ENCODE results near the gene NEGR1. TPM values are rescaled to one million over a fixed set of nuclear protein-coding genes. Genes with fewer than 3 reads are reported as not detected.

Gene NEGR1
- total RNA-seq, 6 donors from 2014 or later, result 3.1 to 14.7 (median 8.9) TPM

DNA sequence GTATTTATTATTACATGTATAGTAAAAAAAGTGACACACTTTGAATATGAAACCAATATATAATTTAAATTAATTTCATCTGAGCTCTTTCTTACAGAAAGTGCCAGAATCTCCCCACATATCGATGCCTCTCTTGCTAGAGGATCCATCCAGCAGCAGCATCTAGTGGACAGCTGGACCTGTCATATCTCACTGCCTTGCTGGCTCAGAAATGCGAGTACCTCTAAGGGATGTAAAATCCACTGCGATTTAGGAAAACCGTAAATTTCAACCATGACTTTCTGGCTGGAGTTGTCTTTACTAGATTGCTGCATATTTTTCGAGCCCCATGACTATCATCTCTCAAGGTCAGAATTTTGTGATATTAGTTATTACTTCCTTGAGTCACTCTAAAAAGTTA is 333.8 kb downstream of the NEGR1 start:
- H3K27me3 ChIP-seq, result no peaks in the 10 kb centered on the region
- no peaks in the 10 kb centered on the region for H3K9me3 ChIP-seq
- H3K4me1 ChIP-seq, result no peaks in the 10 kb centered on the region
- H3K4me3 ChIP-seq, result no peak overlapping the region
- no peak overlapping the region for H3K27ac ChIP-seq
- DNase-seq, result no peak
- WGBS, 2 donors, result 91 to 92% methylated on average over 5 of the region's 5 CpGs
- TF ChIP-seq EP300 (IDR thresholded peaks at IDR 0.05) (no peak), POLR2A (IDR thresholded peaks at IDR 0.05) (no peak), POLR2AphosphoS5 (IDR thresholded peaks at IDR 0.05) (no peak)
- TF ChIP-seq, protein P1, sequence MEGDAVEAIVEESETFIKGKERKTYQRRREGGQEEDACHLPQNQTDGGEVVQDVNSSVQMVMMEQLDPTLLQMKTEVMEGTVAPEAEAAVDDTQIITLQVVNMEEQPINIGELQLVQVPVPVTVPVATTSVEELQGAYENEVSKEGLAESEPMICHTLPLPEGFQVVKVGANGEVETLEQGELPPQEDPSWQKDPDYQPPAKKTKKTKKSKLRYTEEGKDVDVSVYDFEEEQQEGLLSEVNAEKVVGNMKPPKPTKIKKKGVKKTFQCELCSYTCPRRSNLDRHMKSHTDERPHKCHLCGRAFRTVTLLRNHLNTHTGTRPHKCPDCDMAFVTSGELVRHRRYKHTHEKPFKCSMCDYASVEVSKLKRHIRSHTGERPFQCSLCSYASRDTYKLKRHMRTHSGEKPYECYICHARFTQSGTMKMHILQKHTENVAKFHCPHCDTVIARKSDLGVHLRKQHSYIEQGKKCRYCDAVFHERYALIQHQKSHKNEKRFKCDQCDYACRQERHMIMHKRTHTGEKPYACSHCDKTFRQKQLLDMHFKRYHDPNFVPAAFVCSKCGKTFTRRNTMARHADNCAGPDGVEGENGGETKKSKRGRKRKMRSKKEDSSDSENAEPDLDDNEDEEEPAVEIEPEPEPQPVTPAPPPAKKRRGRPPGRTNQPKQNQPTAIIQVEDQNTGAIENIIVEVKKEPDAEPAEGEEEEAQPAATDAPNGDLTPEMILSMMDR (IDR thresholded peaks at IDR 0.05), result no peak
- no peak for ATAC-seq (ENCODE audit: low FRiP score in 2 of 2)
- H3K36me3 ChIP-seq, result no peaks in the 10 kb centered on the region

DNA sequence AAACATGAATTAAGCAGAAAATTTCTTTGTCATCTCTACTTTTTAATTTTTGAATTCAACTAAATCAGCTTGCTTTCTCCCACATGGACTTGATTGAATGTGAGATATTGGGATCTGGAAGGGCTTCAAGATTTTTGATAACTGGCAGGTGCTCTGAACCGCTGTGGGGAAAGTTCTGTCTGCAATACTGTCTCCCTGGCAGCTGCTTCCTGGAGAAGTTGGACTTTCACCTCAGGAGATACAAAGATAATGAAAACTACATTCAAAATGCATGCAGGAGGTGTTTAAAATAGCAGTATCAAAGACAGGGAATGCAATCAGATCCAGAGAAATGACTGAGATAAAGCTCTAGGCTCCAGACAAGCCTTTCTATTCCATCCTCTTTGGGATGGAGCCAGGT is 338.3 kb downstream of the NEGR1 start:
- Histone ChIP-seq H3K27me3 (no peaks in the 10 kb centered on the region), H3K9me3 (no peaks in the 10 kb centered on the region), H3K36me3 (no peaks in the 10 kb centered on the region), H3K4me3 (no peak overlapping the region), H3K27ac (no peak overlapping the region), H3K4me1 (no peaks in the 10 kb centered on the region)
- DNase-seq (no peak), ATAC-seq (ENCODE audit: low FRiP score in 2 of 2) (no peak)
- 34 to 53% methylated on average over 1 of the region's 1 CpG for WGBS, 2 donors
- TF ChIP-seq EP300 (IDR thresholded peaks at IDR 0.05), result no peak

DNA sequence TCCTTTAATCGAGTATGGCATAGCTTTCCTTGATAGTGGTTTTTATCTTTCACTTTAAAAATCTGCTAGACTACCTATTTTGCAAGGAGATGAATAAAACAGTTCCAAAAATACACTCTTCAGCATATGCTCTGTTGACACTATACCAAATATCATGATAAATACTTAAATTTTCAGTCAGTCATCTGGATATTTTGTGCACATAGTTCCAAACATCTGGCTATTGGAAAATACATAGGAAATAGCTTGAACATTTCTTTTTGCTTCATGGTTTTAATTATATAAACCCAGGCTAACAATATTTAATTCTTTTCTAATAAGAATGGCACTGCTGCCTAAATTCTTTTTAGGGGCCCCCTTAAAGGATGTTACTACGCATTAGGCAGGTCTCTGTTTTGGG is 342.1 kb downstream of the NEGR1 start:
- no peak for DNase-seq
- no peak overlapping the region for H3K4me3 ChIP-seq
- H3K4me1 ChIP-seq, result no peaks in the 10 kb centered on the region
- no peak for ATAC-seq (ENCODE audit: low FRiP score in 2 of 2)
- TF ChIP-seq POLR2A (IDR thresholded peaks at IDR 0.05), result no peak
- no peak for TF ChIP-seq EP300 (IDR thresholded peaks at IDR 0.05)
- TF ChIP-seq, protein P1 (IDR thresholded peaks at IDR 0.05), result no peak
- no peak for TF ChIP-seq POLR2AphosphoS5 (IDR thresholded peaks at IDR 0.05)
- no peaks in the 10 kb centered on the region for H3K36me3 ChIP-seq
- H3K9me3 ChIP-seq, result no peaks in the 10 kb centered on the region
- H3K27ac ChIP-seq, result no peak overlapping the region
- 89 to 94% methylated on average over 2 of the region's 2 CpGs for WGBS, 2 donors
- H3K27me3 ChIP-seq, result no peaks in the 10 kb centered on the region

DNA sequence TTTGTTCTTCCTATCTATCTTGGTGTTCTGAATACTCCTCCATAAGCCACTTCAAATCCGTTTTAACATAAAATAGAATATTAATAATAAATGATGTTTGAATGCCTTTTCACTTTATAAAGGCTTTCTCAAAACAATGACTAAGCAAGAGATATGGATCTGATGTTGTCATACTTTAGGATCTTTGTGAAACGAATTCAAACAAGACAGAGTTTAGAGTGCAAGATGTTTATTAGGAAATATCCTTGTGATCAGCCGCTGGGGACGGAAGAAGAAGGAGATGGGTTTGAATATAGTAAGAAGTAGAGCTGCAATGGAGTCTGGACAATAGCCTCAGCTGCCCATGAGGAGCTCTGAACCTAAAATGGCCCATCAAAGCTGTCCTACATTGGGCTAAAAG is 351.8 kb downstream of the NEGR1 start:
- Histone ChIP-seq H3K4me3 (no peak overlapping the region), H3K27ac (no peak overlapping the region), H3K36me3 (no peaks in the 10 kb centered on the region), H3K27me3 (no peaks in the 10 kb centered on the region), H3K9me3 (no peaks in the 10 kb centered on the region), H3K4me1 (no peaks in the 10 kb centered on the region)
- TF ChIP-seq POLR2A (IDR thresholded peaks at IDR 0.05) (no peak), POLR2AphosphoS5 (IDR thresholded peaks at IDR 0.05) (no peak), EP300 (IDR thresholded peaks at IDR 0.05) (no peak)
- TF ChIP-seq, protein P1 (IDR thresholded peaks at IDR 0.05), result no peak
- 64 to 71% methylated on average over 4 of the region's 4 CpGs for WGBS, 2 donors
- ATAC-seq (ENCODE audit: low FRiP score in 2 of 2) (no peak), DNase-seq (no peak)

DNA sequence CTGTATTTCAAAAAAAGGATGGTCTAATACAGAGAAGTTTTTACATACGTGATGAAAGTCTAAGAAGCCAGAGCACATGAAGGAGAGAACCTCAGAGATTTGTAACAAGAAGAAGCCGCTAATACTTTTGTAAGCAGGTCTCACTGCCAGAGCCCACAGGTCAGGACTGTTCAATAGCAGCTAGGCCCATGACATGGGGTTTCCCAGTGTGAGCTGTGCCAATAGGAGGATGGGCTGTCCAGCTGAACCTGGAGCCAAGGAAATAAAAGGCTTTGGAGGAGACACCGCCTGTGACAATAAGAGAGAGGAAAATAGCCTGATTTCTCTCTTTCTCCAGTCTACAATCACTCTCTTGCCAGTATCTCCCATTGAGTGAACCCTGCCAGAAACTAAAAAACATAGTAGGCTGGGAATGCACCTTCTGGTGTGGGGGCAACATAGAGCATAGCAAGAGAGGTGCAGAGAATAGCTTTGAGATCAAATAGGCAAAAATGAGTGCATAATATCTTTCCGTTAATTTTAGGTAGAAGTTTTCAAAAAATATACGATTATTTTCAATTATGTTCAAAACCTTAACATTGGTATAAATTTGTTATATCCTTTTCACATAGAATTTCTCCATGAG is 360.3 kb downstream of the NEGR1 start:
- no peaks in the 10 kb centered on the region for H3K36me3 ChIP-seq
- H3K27ac ChIP-seq, result no peak overlapping the region
- 91 to 92% methylated on average over 5 of the region's 5 CpGs for WGBS, 2 donors
- TF ChIP-seq EP300 (IDR thresholded peaks at IDR 0.05) (no peak), POLR2A (IDR thresholded peaks at IDR 0.05) (no peak), POLR2AphosphoS5 (IDR thresholded peaks at IDR 0.05) (no peak)
- TF ChIP-seq, protein P1 (IDR thresholded peaks at IDR 0.05), result no peak
- H3K9me3 ChIP-seq, result no peaks in the 10 kb centered on the region
- DNase-seq (no peak), ATAC-seq (ENCODE audit: low FRiP score in 2 of 2) (no peak)
- H3K4me3 ChIP-seq, result no peak overlapping the region
- H3K4me1 ChIP-seq, result no peaks in the 10 kb centered on the region
- H3K27me3 ChIP-seq, result no peaks in the 10 kb centered on the region

Measured in upper lobe of left lung (tissue), 6 donors.